Left lung (tissue), 10 donors: Measurements from ENCODE around the gene KIRREL3. TPM values are rescaled to one million over a fixed set of nuclear protein-coding genes. Genes with fewer than 3 reads are reported as not detected.

Source experiments
- ATAC-seq: fragments of 200-7000 bp; cut with Tn5 transposase; one replicate; pipeline ENCODE4 v1.9.1; 2020; ENCODE audit warnings: moderate library complexity
- DNase-seq, 4 donors: peaks; one replicate each; pipeline ENCODE4 v3.0.0-alpha.2; 2013 to 2020
- H3K27ac ChIP-seq, 2 donors: fragments of 200-600 bp; sonication (generic) in 1 of 2; one replicate each; pipeline versions ENCODE4 v1.5.0 to v1.8.0; 2020 to 2021
- H3K27me3 ChIP-seq, 2 donors: fragments of 200-600 bp; sonication (generic) in 1 of 2; one replicate each; pipeline versions ENCODE4 v1.5.0 to v1.8.0; 2020 to 2021
- H3K36me3 ChIP-seq, 2 donors: fragments of 200-600 bp; sonication (generic) in 1 of 2; one replicate each; pipeline versions ENCODE4 v1.5.0 to v1.8.0; 2020 to 2021
- H3K4me1 ChIP-seq, 2 donors: fragments of 200-600 bp; one replicate each; pipeline ENCODE4 v1.8.0; 2021
- H3K4me3 ChIP-seq, 2 donors: fragments of 200-600 bp; sonication (generic) in 1 of 2; one replicate each; pipeline versions ENCODE4 v1.5.0 to v1.8.0; 2020 to 2021; ENCODE audit warnings: mild to moderate bottlenecking in 1 of 2
- H3K9me3 ChIP-seq, 2 donors: fragments of 200-600 bp; sonication (generic) in 1 of 2; one replicate each; pipeline versions ENCODE4 v1.5.0 to v1.8.0; 2020 to 2021
- CTCF ChIP-seq, 2 donors: fragments of 200-600 bp; sonication (generic) in 1 of 2; IDR thresholded peaks; one replicate each; pipeline versions ENCODE4 v1.5.0 to v1.8.0; 2021; ENCODE audit warnings: antibody characterized with exemption in 2 of 2
- intact Hi-C, 2 donors: fragments of 100-400 bp; cut with DNase I; formaldehyde crosslinking; loops; one replicate each; pipeline versions ENCODE4 v1.11.2 to v1.14.2; 2022
- polyA plus RNA-seq, 6 donors: library from polyadenylated mRNA; unstranded; fragments of 120-200 nt; gene quantifications; one replicate each; pipeline ENCODE4 v1.2.1, GENCODE V29; 2013; ENCODE audit not compliant: insufficient read length in 6 of 6
- total RNA-seq, 2 donors: library from RNA; stranded (reverse); fragmentation: NEBNext Ultra II Directional; extraction: Animal tissue kit (Norgen Biotek cat#: 25700); gene quantifications; one replicate each; pipeline ENCODE4 v1.2.1, GENCODE V29; 2021
- donor health status: DM: no; HTN: yes; CAD: no.
- donor health status: DM: no; HTN: no; CAD: no.

The KIRREL3 gene
- total and polyA plus RNA-seq, 8 donors = 1.6 to 2.5 (median 2.0) TPM; not detected in 2

DNA sequence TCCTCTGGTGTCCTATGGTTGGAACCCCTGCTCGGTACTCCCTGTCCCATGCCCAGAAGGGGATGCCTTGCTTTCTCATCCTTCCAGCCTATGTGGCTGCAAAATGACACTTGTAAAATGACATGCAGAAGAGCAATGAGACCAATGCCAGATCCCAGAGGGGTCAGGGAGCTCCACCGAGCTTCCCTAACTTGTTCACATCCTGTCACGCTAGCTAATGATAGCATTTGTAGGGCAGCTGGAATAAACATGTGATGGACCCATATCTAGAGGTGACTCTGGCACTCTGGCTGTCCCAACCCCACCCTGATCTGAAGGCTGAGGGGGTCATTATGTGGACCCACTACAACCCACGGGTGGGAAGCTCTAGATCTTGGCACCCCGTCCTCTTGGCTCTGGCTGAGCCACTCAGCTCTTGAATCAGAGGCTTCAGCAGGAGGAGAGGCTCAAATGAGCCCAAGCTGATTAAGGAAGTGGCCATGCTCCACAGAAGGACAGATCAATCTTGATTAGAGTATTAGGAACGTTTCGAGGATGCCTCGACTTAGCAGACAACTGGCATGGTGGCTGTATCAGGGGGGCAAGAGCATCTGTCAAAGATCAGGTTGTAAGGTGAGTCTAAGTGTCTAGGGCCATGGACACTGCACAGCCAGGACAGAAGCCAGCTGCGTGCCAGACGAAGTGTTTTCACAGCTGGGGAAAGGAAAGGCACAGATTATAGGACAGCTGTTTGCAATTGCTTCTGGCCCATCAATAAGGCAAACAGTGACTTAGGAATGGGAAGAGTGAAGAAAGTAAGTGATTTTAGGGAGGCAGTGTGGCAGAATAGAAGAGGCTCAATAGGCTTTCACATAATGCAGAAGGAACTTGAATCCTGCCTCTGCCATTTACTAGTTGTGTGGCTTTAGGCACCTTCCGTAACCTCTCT lies 182.8 kb downstream of the KIRREL3 start:
- H3K27me3 ChIP-seq = no peaks in the 10 kb centered on the region
- H3K4me3 ChIP-seq = no peak overlapping the region
- H3K36me3 ChIP-seq = no peaks in the 10 kb centered on the region
- DNase-seq = no peak
- no peaks in the 10 kb centered on the region for H3K9me3 ChIP-seq
- intact Hi-C loops = no loop called here
- ATAC-seq = no peak
- H3K27ac ChIP-seq = no peak overlapping the region
- no peaks in the 10 kb centered on the region for H3K4me1 ChIP-seq
- no peak for TF ChIP-seq CTCF (IDR thresholded peaks at IDR 0.05)

DNA sequence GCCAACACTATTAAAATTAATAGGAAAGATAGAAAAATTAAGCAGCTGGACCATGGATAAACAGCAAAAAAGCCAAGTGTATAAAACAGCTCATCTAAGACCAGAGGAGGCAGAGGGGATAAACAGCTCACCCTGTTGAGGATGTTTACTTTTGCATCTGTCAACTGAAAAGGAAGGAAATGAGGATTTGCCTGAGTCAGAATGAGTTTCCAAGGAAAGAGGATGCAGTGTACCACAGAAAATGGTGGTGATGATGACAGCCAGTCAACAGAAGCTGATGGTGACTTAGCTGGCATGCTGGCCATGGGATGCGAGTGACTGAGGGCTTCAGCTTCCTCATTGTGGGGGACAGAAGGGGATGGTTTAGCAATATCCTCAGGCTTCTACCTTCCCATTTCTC lies 183.5 kb downstream of the KIRREL3 start:
- Histone ChIP-seq H3K4me1 (no peaks in the 10 kb centered on the region), H3K9me3 (no peaks in the 10 kb centered on the region), H3K36me3 (no peaks in the 10 kb centered on the region), H3K27me3 (no peaks in the 10 kb centered on the region), H3K27ac (no peak overlapping the region), H3K4me3 (no peak overlapping the region)
- no peak for ATAC-seq
- no peak for DNase-seq
- no peak for TF ChIP-seq CTCF (IDR thresholded peaks at IDR 0.05)
- intact Hi-C loops = no loop called here

DNA sequence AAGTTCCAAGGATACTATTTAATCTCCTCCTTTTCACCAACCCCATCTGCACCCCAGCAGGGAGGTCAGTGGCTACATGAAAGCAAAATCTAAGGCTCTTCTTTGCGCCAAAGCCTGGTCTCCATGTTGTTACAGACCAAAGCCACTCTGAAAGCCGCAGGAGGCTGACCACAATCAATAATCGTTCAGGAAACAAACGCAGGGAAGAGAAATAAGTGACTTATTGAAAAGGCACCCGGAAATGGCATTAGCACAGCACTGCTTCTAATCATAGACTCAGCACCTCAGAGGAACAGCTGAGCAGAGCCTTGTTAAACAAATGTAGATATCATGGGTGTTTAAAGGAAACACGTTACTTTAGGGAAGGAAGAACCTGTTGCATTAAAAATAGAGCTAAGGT lies 183.9 kb downstream of the KIRREL3 start:
- H3K4me3 ChIP-seq = no peak overlapping the region
- no peak overlapping the region for H3K27ac ChIP-seq
- H3K27me3 ChIP-seq = no peaks in the 10 kb centered on the region
- intact Hi-C loops = no loop called here
- no peaks in the 10 kb centered on the region for H3K4me1 ChIP-seq
- H3K9me3 ChIP-seq = no peaks in the 10 kb centered on the region
- no peak for TF ChIP-seq CTCF (IDR thresholded peaks at IDR 0.05)
- DNase-seq = no peak
- no peaks in the 10 kb centered on the region for H3K36me3 ChIP-seq
- no peak for ATAC-seq

DNA sequence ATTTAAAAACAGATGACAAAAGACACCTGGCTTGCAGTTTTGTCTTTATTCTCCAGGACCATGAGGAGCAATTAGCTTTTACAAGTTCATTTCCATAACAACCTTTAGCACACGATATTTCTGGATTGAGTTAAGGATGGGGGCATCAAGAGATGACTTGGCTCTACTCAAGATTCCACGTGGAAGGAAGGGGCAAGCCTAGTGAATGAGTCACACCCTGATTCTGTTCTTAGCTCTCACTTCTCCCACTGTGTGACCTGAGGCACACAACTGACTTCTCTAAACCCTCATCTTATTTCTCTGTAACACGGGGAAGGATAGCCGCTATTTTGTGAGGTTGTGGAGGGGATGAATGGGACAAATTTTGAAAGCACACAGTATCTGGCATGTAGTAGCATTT lies 185.5 kb downstream of the KIRREL3 start:
- H3K4me3 ChIP-seq = no peak overlapping the region
- H3K4me1 ChIP-seq = no peaks in the 10 kb centered on the region
- H3K9me3 ChIP-seq = no peaks in the 10 kb centered on the region
- no peaks in the 10 kb centered on the region for H3K36me3 ChIP-seq
- TF ChIP-seq CTCF (IDR thresholded peaks at IDR 0.05) = no peak
- H3K27me3 ChIP-seq = no peaks in the 10 kb centered on the region
- intact Hi-C loops = no loop called here
- H3K27ac ChIP-seq = no peak overlapping the region
- no peak for ATAC-seq
- DNase-seq = no peak

- intact Hi-C loops = no loop called here
- H3K9me3 ChIP-seq = no peaks in the 10 kb centered on the region
- no peaks in the 10 kb centered on the region for H3K4me1 ChIP-seq
- H3K27me3 ChIP-seq = no peaks in the 10 kb centered on the region
- TF ChIP-seq CTCF (IDR thresholded peaks at IDR 0.05) = no peak
- no peak overlapping the region for H3K27ac ChIP-seq
- ATAC-seq = no peak
- H3K4me3 ChIP-seq = no peak overlapping the region
- DNase-seq = no peak
- H3K36me3 ChIP-seq = no peaks in the 10 kb centered on the region
Measured at GRCh38 chr11:126810776-126811175, 189.8 kb downstream of the KIRREL3 start.
